DND-41 (cell line): ENCODE data around the gene OR2A5.

Experiments used
- ATAC-seq: fragments of 200-7000 bp; cut with Tn5 transposase; 3 replicates; pipeline ENCODE4 v1.9.1; 2021; ENCODE audit warnings: low read depth; ENCODE audit not compliant: insufficient read depth
- DNase-seq: peaks from one replicate; pipeline ENCODE4 v3.0.0-alpha.2; 2020
- H2AFZ ChIP-seq: 2 replicates; pipeline ENCODE4 v1.6.0; 2012; ENCODE audit warnings: low read depth, low read length
- H3K27ac ChIP-seq: 2 replicates; pipeline ENCODE4 v1.5.1; 2012; ENCODE audit warnings: low read length, inconsistent platforms
- H3K27me3 ChIP-seq: fragments of 200-600 bp; sonication (generic); 2 replicates; pipeline ENCODE4 v1.6.0; 2012; ENCODE audit warnings: low read length, mild to moderate bottlenecking, inconsistent platforms; ENCODE audit not compliant: insufficient read depth, poor library complexity
- H3K36me3 ChIP-seq: 2 replicates; pipeline ENCODE4 v1.5.1; 2012; ENCODE audit warnings: low read length, inconsistent platforms; ENCODE audit not compliant: insufficient read depth
- H3K4me1 ChIP-seq: 2 replicates; pipeline ENCODE4 v1.5.1; 2012; ENCODE audit warnings: mild to moderate bottlenecking, low read length; ENCODE audit not compliant: insufficient read depth
- H3K4me2 ChIP-seq: 2 replicates; pipeline ENCODE4 v1.6.0; 2012; ENCODE audit warnings: mild to moderate bottlenecking, moderate library complexity, low read length, inconsistent platforms; ENCODE audit not compliant: insufficient read depth
- H3K4me3 ChIP-seq, 2 experiments: fragments of 200-600 bp in 1 of 2; shearing (Covaris generic) in 1 of 2; 2 replicates each; pipeline ENCODE4 v1.5.1; 2012 to 2016; ENCODE audit warnings: inconsistent platforms in 2 of 2, low read length in 2 of 2, mild to moderate bottlenecking in 2 of 2, low read depth in 1 of 2, moderate library complexity in 1 of 2
- H3K79me2 ChIP-seq: 2 replicates; pipeline ENCODE4 v1.6.0; 2012; ENCODE audit warnings: low read length, inconsistent platforms; ENCODE audit not compliant: insufficient read depth
- H3K9ac ChIP-seq: 2 replicates; pipeline ENCODE4 v1.6.0; 2012; ENCODE audit warnings: low read depth, mild to moderate bottlenecking, inconsistent platforms, low read length, moderate library complexity
- H3K9me3 ChIP-seq: 2 replicates; pipeline ENCODE4 v1.5.1; 2012; ENCODE audit warnings: low read length, moderate library complexity, mild to moderate bottlenecking, inconsistent platforms; ENCODE audit not compliant: insufficient read depth, severe bottlenecking
- H4K20me1 ChIP-seq: 2 replicates; pipeline ENCODE4 v1.6.0; 2012; ENCODE audit warnings: low read length; ENCODE audit not compliant: insufficient read depth
- CTCF ChIP-seq: IDR thresholded peaks from 2 replicates; pipeline ENCODE4 v1.5.1; 2012; ENCODE audit warnings: borderline replicate concordance, low read length, moderate library complexity, mild to moderate bottlenecking; ENCODE audit not compliant: poor library complexity, severe bottlenecking; ENCODE audit errors: extremely low read depth
- EZH2 ChIP-seq: IDR thresholded peaks from 3 replicates; pipeline ENCODE4 v1.6.1; 2012; ENCODE audit warnings: borderline replicate concordance, low read depth, mild to moderate bottlenecking, moderate library complexity, low read length, inconsistent platforms; ENCODE audit not compliant: severe bottlenecking

Gene OR2A5

GRCh38 chr7:144036302-144036885, 12.4 kb upstream of the OR2A5 start:
- Histone ChIP-seq H2AFZ (no peak overlapping the region), H4K20me1 (no peaks in the 10 kb centered on the region)
- TF ChIP-seq CTCF (no peak), EZH2 (no peak)

GRCh38 chr7:144037414-144038035, 11.2 kb upstream of the OR2A5 start:
- DNase-seq, result no peak
- no peaks in the 10 kb centered on the region for H3K27me3 ChIP-seq

More at GRCh38 chr7:144036302-144036885, 12.4 kb upstream of the OR2A5 start:
- Histone ChIP-seq H3K4me2 (no peak overlapping the region), H3K9me3 (no peaks in the 10 kb centered on the region), H3K79me2 (no peaks in the 10 kb centered on the region), H3K4me3 (no peak overlapping the region), H3K27ac (no peak overlapping the region), H3K9ac (no peak overlapping the region), H3K36me3 (no peaks in the 10 kb centered on the region), H3K27me3 (no peaks in the 10 kb centered on the region), H3K4me1 (no peaks in the 10 kb centered on the region)
- no peak for ATAC-seq
- DNase-seq, result no peak

GRCh38 chr7:144038887-144039286, 9.9 kb upstream of the OR2A5 start:
- Histone ChIP-seq H4K20me1 (no peaks in the 10 kb centered on the region), H3K4me1 (no peaks in the 10 kb centered on the region), H2AFZ (no peak overlapping the region), H3K9ac (no peak overlapping the region), H3K9me3 (no peaks in the 10 kb centered on the region), H3K4me2 (no peak overlapping the region), H3K79me2 (no peaks in the 10 kb centered on the region), H3K4me3 (no peak overlapping the region), H3K27me3 (no peaks in the 10 kb centered on the region), H3K27ac (no peak overlapping the region), H3K36me3 (no peaks in the 10 kb centered on the region)
- DNase-seq, result no peak
- no peak for ATAC-seq
- TF ChIP-seq CTCF (no peak), EZH2 (no peak)

More at GRCh38 chr7:144037414-144038035, 11.2 kb upstream of the OR2A5 start:
- no peak overlapping the region for H3K4me3 ChIP-seq
- no peaks in the 10 kb centered on the region for H3K36me3 ChIP-seq
- no peaks in the 10 kb centered on the region for H3K9me3 ChIP-seq
- TF ChIP-seq CTCF, result no peak
- no peaks in the 10 kb centered on the region for H3K4me1 ChIP-seq
- no peak for ATAC-seq
- H4K20me1 ChIP-seq, result no peaks in the 10 kb centered on the region
- H3K27ac ChIP-seq, result no peak overlapping the region
- H2AFZ ChIP-seq, result no peak overlapping the region
- no peak overlapping the region for H3K9ac ChIP-seq
- H3K4me2 ChIP-seq, result no peak overlapping the region
- no peaks in the 10 kb centered on the region for H3K79me2 ChIP-seq
